ENCODE data around the gene TUT1.
"Not testable (repeated sequence)": the region's sequence is repeated elsewhere in the genome, so short reads cannot be mapped to it uniquely, and the experiment has no call there.

The TUT1 gene

GRCh38 chr11:62591448-62592145 lies at the start of gene TUT1:
Gene TUT1, minus strand, starts transcription at chr11:62591523. Its CDS starts 38 bp downstream, at chr11:62591485.
- peak within 1 kb of the TSS; percentile 94 for H3K27ac Mint-ChIP-seq
- peak within 1 kb of the TSS; percentile 96 for H3K4me3 Mint-ChIP-seq
- H3K36me3 Mint-ChIP-seq = peaks cover 10% of the 10 kb centered on the region
- no peaks in the 10 kb centered on the region for H3K27me3 Mint-ChIP-seq
- peaks cover 57% of the 10 kb centered on the region for H3K4me1 Mint-ChIP-seq
- no peaks in the 10 kb centered on the region for H3K9me3 Mint-ChIP-seq

GRCh38 chr11:62632492-62632891 lies 41.2 kb upstream of the TUT1 start:
- H3K4me3 Mint-ChIP-seq = no peak overlapping the region
- no peak overlapping the region for H3K27ac Mint-ChIP-seq
- peaks cover 28% of the 10 kb centered on the region for H3K4me1 Mint-ChIP-seq
- no peaks in the 10 kb centered on the region for H3K27me3 Mint-ChIP-seq
- no peaks in the 10 kb centered on the region for H3K9me3 Mint-ChIP-seq
- peaks cover 23% of the 10 kb centered on the region for H3K36me3 Mint-ChIP-seq

- H3K27me3 Mint-ChIP-seq = no peaks in the 10 kb centered on the region
- peaks cover 3% of the 10 kb centered on the region for H3K4me1 Mint-ChIP-seq
- H3K27ac Mint-ChIP-seq = no peak overlapping the region
- peaks cover 17% of the 10 kb centered on the region for H3K36me3 Mint-ChIP-seq
- H3K4me3 Mint-ChIP-seq = no peak overlapping the region
- no peaks in the 10 kb centered on the region for H3K9me3 Mint-ChIP-seq
Measured at GRCh38 chr11:62627713-62628112, 36.4 kb upstream of the TUT1 start.

GRCh38 chr11:62622476-62623089 lies 31.3 kb upstream of the TUT1 start:
- H3K36me3 Mint-ChIP-seq = peaks cover 13% of the 10 kb centered on the region
- H3K4me3 Mint-ChIP-seq = peak overlapping the region; percentile 91
- peaks cover 27% of the 10 kb centered on the region for H3K4me1 Mint-ChIP-seq
- no peaks in the 10 kb centered on the region for H3K27me3 Mint-ChIP-seq
- H3K27ac Mint-ChIP-seq = peak overlapping the region; percentile 99
- H3K9me3 Mint-ChIP-seq = no peaks in the 10 kb centered on the region

- Mint-ChIP-seq H3K36me3 (peaks cover 13% of the 10 kb centered on the region), H3K27ac (peak within 1 kb of the TSS; percentile 99), H3K27me3 (no peaks in the 10 kb centered on the region), H3K4me1 (peaks cover 30% of the 10 kb centered on the region), H3K4me3 (peak within 1 kb of the TSS; percentile 96), H3K9me3 (no peaks in the 10 kb centered on the region)
Measured at GRCh38 chr11:62621567-62622470, 30.5 kb upstream of the TUT1 start, which contains the start of gene B3GAT3. Gene B3GAT3, minus strand, starts transcription at chr11:62621986. Its CDS starts 39 bp downstream, at chr11:62621947.

GRCh38 chr11:62621027-62621566 lies 29.8 kb upstream of the TUT1 start:
- H3K4me3 Mint-ChIP-seq = peak overlapping the region; percentile 96
- H3K4me1 Mint-ChIP-seq = peaks cover 30% of the 10 kb centered on the region
- peaks cover 13% of the 10 kb centered on the region for H3K36me3 Mint-ChIP-seq
- H3K27me3 Mint-ChIP-seq = no peaks in the 10 kb centered on the region
- no peaks in the 10 kb centered on the region for H3K9me3 Mint-ChIP-seq
- H3K27ac Mint-ChIP-seq = peak overlapping the region; percentile 97

GRCh38 chr11:62616957-62617356 lies 25.6 kb upstream of the TUT1 start:
- H3K4me3 Mint-ChIP-seq, H3K27me3 Mint-ChIP-seq, H3K9me3 Mint-ChIP-seq, H3K36me3 Mint-ChIP-seq: not testable (repeated sequence)
- Mint-ChIP-seq H3K4me1 (peaks cover 49% of the 10 kb centered on the region), H3K27ac (peak overlapping the region; percentile 55)

GRCh38 chr11:62615521-62615920 lies 24.2 kb upstream of the TUT1 start:
- peaks cover 4% of the 10 kb centered on the region for H3K36me3 Mint-ChIP-seq

GRCh38 chr11:62614275-62614674 lies 23.0 kb upstream of the TUT1 start:
- Mint-ChIP-seq H3K4me3 (peak overlapping the region; percentile 77), H3K27me3 (no peaks in the 10 kb centered on the region), H3K4me1 (peaks cover 48% of the 10 kb centered on the region)

More at GRCh38 chr11:62615521-62615920, 24.2 kb upstream of the TUT1 start:
- Mint-ChIP-seq H3K27ac (peak overlapping the region; percentile 30), H3K4me1 (peaks cover 46% of the 10 kb centered on the region), H3K27me3 (no peaks in the 10 kb centered on the region), H3K9me3 (no peaks in the 10 kb centered on the region), H3K4me3 (no peak overlapping the region)

GRCh38 chr11:62613291-62613778 lies 22.0 kb upstream of the TUT1 start:
- no peaks in the 10 kb centered on the region for H3K27me3 Mint-ChIP-seq
- peaks cover 7% of the 10 kb centered on the region for H3K36me3 Mint-ChIP-seq
- peaks cover 50% of the 10 kb centered on the region for H3K4me1 Mint-ChIP-seq
- no peaks in the 10 kb centered on the region for H3K9me3 Mint-ChIP-seq
- peak overlapping the region; percentile 71 for H3K4me3 Mint-ChIP-seq
- H3K27ac Mint-ChIP-seq = no peak overlapping the region

More at GRCh38 chr11:62614275-62614674, 23.0 kb upstream of the TUT1 start:
- H3K36me3 Mint-ChIP-seq = peaks cover 5% of the 10 kb centered on the region
- H3K27ac Mint-ChIP-seq = peak overlapping the region; percentile 91
- no peaks in the 10 kb centered on the region for H3K9me3 Mint-ChIP-seq

GRCh38 chr11:62612366-62613290 lies 21.3 kb upstream of the TUT1 start, which contains the start of the genes EML3 and ROM1:
Gene EML3, minus strand, starts transcription at chr11:62612775. Its CDS starts 318 bp downstream, at chr11:62612457.
Gene ROM1, plus strand, starts transcription at chr11:62613257. Its CDS starts 25 bp downstream, at chr11:62613282.
- no peaks in the 10 kb centered on the region for H3K9me3 Mint-ChIP-seq
- H3K27me3 Mint-ChIP-seq = no peaks in the 10 kb centered on the region
- peaks cover 7% of the 10 kb centered on the region for H3K36me3 Mint-ChIP-seq
- peaks cover 57% of the 10 kb centered on the region for H3K4me1 Mint-ChIP-seq
- peak within 1 kb of the TSS; percentile 96 for H3K27ac Mint-ChIP-seq
- H3K4me3 Mint-ChIP-seq = peak within 1 kb of the TSS; percentile 95

GRCh38 chr11:62611705-62612365 lies 20.5 kb upstream of the TUT1 start:
- peaks cover 7% of the 10 kb centered on the region for H3K36me3 Mint-ChIP-seq
- H3K4me3 Mint-ChIP-seq = peak overlapping the region; percentile 95
- no peaks in the 10 kb centered on the region for H3K27me3 Mint-ChIP-seq
- H3K27ac Mint-ChIP-seq = peak overlapping the region; percentile 96
- H3K4me1 Mint-ChIP-seq = peaks cover 57% of the 10 kb centered on the region
- H3K9me3 Mint-ChIP-seq = no peaks in the 10 kb centered on the region

- Mint-ChIP-seq H3K4me1 (peaks cover 59% of the 10 kb centered on the region), H3K27me3 (no peaks in the 10 kb centered on the region), H3K36me3 (peaks cover 7% of the 10 kb centered on the region), H3K4me3 (peak overlapping the region; percentile 95), H3K9me3 (no peaks in the 10 kb centered on the region), H3K27ac (peak overlapping the region; percentile 96)
Measured at GRCh38 chr11:62610814-62611704, 19.7 kb upstream of the TUT1 start.
